GM19452 (cell line): ENCODE results near the gene SLC7A4.
"Not testable (repeated sequence)": the region's sequence is repeated elsewhere in the genome, so short reads cannot be mapped to it uniquely, and the experiment has no call there.

ENCODE experiments used
- ATAC-seq: cut with Tn5 transposase; IDR thresholded peaks from one replicate; pipeline ENCODE4 v1.9.1; 2021; ENCODE audit not compliant: unreplicated experiment

SLC7A4 gene

DNA sequence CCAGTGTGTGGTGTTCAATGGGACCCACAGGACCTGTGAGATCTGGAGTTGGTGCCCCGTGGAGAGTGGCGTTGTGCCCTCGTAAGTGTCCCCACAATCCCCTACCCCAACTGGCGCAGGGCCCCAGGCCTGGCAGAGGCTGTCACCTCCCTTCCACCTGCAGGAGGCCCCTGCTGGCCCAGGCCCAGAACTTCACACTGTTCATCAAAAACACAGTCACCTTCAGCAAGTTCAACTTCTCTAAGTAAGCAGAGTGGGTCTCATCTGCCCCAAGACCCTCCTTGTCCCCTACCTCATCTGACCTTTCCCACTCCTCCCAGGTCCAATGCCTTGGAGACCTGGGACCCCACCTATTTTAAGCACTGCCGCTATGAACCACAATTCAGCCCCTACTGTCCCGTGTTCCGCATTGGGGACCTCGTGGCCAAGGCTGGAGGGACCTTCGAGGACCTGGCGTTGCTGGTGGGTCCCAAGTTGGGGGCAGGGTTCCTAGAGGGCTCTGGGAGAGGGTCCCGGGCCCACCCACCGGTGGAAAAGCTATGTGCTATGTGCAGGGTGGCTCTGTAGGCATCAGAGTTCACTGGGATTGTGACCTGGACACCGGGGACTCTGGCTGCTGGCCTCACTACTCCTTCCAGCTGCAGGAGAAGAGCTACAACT, 9.3 kb downstream of the SLC7A4 start:
- ATAC-seq: no peak

DNA sequence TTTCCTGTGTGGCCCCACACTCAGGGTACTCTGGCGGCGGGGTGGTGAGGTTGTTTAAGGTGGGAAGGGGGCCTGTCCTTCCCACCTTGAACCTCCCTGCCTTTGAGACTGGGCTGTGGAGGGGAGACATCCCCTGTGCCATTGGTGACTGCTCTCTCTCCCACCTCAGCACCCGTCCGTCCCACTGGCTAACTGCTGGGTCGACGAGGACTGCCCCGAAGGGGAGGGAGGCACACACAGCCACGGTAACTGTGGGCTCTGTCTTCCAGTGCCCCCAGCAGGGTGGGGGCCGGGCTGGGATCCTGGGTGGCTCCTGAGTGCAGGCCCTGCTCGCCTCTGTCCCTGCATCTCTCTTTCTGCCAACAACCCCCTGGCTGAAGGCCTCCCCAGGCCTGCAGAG, 9.9 kb downstream of the SLC7A4 start:
- ATAC-seq: no peak

DNA sequence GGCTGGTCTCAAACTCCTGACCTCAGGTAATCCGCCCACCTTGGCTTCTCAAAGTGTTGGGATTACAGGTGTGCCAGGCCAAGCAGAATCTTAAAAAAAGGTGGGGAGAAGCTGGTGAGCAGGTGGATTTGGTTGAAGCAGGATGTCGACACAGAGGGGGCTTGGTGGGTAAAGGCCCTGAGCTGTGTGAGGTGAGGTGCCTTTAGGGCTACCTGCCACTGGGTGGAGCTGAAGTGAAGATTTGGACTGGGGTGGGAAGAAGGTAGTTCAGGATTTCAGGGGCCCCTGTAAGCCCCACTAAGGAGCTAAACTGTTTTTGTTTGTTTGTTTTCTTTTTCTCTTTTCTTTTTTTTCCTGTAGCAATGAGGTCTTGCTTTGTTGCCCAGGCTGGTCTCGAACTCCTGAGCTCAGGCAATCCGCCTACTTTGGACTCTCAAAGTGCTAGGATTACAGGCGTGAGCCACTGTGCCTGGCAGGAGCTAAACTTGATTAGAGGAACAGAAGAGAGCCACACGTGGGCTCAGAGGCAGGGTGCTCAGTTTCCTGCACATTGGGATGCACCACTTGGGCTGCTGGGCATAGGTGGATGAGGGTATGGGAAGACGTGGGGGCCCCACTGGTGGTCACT, 11.4 kb downstream of the SLC7A4 start:
- no peak for ATAC-seq

DNA sequence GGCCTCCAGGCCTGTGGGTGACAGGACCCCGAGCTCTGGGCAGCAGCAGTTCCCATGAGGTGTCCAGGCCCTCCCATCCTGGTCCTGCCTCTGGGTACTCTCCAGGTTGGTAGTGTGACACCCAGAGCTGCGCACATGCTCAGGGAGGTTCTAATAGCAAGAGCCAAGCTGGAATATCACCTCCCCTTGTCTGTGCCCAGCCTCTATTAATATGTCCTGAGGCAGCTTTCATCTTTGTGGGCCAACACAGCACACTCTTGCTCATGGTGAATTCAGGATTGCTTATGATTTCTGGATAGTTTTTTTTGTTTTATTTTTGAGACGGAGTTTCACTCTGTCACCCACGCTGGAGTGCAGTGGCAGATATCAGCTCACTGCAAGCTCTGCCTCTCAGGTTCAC, 14.0 kb downstream of the SLC7A4 start:
- no peak for ATAC-seq

DNA sequence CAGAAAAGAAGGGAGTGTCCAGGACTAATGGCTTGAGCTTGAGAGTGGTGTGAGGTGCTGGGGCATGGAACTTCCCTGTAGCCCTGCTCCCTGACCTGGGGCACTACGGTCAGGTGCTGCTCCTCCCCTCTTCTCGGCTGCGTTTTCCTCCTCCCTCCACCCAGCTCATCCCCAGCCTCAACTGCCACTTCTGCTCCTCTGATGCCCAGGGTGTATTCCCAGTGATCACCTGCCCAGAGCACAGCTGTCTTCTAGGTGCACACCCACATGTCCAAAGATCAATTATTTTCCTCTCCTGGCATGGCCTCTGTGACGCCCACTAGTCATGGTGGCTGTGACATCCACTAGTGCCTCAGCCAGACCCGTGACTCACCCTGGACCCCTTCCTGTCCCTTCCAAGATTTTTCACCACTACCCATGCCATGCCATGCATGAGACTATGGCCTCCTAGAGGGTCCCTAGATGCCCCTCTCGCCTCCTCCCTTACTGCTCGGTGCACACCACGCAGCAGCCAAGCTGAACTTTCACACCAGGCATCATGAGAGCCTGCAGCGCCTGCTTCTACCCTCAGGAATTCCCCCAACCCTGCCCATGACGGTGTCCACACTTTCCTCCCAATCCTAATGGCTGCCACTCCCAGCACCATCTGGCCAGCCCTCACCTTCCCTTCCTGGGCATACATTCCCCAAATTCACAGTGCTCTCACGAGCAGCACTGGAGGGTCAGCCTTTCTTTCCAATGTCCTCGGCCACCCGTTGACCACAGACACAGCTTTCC, 15.5 kb downstream of the SLC7A4 start:
- no peak for ATAC-seq

DNA sequence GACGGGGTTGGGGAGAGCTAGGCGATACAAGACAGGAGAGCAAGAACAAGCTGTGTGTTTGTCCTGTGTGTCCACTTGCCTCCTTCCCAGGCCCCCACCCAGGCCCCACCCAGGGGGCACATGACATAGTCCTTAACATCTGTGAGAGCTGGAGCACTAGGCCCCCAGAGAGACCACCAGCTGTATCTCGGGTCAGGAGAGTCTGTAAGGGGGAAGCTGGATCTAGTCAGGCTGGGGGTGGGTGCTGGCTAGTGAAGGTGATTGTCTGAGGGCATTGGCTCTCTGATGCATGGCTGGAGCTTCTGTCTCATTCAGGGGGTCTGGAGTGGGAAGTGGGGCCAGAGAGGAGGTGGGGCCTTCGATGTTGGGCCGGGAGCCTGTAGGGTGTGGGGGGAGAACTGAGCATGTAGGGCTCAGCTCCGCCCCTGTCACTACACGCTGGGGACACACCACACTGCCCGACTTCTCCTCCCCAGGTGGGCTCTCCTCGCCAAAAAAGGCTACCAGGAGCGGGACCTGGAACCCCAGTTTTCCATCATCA, 16.8 kb downstream of the SLC7A4 start:
- no peak for ATAC-seq

DNA sequence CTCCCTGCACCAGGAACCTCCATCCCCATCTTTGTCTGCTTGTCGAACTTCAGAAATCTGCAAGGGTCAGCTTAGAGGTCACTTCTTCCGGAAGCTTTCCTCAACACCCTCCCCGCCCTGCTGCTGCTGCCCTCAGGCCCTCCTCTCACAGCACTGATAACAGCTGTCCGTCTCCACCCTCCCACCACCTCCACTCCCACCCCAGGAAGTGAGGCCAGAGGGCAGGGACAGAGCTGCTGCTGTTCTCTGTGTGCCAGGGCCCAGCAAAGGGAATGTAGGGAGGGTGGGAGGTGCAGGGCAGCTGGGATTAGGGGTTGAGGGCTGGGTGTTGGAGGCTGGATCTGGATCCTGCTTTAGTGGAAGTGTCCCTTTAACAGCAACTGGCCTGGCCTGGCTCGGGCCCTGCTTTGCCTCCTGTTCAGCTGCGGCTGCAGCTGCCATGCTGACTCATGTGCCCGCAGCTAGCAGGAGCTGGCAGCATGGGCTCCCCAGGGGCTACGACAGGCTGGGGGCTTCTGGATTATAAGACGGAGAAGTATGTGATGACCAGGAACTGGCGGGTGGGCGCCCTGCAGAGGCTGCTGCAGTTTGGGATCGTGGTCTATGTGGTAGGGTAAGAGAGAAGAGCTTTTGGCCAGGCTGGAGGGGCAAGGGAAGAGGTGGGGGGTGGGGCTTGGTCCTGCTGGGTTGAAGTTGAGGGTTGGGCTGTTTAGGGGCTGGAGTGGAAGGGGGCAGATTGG, 17.5 kb downstream of the SLC7A4 start, which contains the start of gene P2RX6:
P2RX6 (plus strand) TSS at position 440 of the 740 bp plus-strand sequence; CDS start at position 450, 10 bp downstream.
- no peak for ATAC-seq

DNA sequence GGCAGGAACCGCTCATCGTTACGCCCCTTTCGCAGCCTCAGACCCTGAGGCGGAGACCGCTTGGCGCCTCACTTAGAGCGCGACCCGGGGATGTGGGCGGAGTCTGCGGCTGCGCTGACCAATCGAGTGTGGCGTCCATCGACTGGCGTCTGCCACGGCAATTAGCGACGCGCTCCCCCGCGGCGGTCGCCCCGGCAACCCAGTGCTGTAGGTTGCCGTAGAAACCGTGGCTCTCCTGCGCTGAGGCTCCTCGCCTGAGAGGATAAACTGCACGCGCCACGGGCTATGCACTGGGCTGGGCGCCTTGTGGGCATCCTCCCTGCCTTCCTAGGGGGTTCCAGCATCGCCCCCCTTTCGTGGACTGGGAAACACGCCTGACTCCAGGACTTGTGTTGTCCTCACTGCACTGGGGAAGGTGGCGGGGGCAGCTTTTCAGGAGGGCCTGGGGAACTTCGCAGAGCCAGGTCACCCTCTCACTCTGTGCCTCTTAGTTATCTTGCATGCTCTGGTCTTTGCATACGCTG, 18.1 kb downstream of the SLC7A4 start:
- ATAC-seq: peak; percentile 87

DNA sequence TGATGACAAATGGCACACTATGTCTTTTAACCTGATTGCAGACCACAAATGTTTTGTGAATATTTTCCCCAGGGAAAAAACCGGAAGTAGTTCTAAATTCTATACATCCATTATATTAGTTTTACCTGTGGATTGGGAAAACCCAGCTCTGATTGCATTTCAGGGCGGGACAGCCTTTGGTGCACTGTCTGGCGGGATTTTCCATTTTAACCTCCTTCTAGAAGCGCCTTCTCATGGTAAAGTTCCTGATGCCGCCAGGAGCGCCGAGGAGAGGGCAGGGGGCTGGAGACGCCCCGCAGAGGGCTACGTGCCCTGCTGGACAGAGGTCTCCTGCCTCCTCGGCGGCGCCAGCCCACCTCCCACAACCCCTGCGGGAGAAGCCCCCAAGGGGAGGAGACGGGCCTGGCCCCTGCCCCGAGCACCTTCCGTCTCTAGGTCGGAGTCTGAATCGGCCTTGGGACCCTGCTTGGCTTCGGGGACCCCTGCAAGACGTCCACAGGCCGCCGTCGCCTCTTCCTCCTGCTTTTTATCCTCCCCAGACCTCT, 18.6 kb downstream of the SLC7A4 start:
- ATAC-seq: no peak

DNA sequence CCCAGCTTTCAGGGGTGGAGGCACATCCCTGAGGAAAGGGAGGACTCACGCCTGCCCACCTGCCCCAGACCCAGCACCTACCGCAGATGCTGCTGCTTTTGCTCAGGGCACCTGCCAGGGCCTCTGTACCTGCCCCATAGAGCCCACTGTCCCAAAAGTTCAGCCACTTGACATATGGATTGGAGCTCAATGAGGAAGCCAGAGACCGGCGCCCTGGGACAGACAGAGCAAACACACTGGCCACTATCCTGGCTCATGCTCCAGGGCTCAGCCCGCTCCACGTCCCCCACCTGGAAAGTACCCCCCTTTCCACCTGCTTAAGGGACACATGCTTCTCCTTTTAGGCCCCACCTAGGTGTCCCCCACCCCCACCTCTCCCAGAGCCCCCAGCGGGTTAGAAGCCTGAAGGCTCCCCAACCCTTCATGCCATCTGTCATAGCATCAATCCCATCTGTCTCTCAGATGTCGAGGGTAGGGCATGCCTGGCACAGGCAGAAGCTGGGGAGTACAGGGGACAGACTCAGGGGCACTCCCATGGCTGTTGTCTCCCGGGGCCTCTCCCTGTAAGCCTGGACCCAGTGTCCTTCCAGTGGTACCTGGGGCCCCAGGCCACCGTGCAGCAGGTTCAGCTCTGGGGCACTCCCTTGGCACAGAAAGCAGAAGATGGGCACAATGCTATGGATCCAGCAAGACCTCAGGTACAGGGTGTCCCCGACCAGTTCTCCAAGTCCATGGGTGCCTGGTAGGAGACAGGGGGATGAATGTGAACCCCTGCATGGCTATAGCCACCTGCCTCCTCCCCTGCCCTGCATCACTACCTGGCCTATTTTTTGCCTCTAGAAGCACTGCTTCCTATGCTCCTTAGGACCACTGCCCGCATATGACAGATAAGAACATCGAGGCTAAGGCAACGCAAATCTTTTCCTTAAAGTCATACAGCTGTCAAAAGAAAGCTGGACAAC, 19.6 kb downstream of the SLC7A4 start:
- ATAC-seq: no peak

DNA sequence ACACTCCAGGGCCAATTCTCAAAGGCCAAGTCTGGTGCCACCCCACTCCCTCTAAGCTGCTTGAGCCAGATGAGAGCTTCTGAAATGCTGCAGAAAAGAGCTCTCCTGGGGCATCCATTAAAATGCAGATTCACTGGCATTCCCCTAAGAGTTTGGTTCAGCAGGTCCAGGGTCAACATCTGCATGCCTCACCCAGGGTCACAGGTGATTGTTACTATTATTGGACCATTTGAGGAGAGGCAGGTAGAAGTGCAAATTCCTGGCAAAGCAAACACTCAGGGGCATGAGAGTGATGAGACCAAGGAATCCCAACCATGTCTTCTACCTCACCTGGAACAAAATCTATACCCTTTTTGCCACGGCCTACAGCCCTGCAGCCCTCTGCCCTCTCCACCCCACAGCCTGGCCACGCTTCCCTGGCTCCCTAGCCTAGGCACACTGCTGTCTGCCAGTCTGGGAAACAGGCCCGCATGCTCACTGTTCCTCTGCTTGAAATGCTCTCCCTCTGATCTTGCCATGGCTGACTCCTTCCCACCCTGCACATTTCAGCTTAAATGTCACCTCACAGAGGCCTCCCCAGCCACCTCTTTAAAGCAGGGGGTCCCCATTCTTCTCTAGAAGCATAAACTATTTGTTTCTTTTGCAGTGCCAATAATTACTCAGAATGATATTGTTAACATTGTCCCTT, 21.8 kb downstream of the SLC7A4 start:
- ATAC-seq: no peak

DNA sequence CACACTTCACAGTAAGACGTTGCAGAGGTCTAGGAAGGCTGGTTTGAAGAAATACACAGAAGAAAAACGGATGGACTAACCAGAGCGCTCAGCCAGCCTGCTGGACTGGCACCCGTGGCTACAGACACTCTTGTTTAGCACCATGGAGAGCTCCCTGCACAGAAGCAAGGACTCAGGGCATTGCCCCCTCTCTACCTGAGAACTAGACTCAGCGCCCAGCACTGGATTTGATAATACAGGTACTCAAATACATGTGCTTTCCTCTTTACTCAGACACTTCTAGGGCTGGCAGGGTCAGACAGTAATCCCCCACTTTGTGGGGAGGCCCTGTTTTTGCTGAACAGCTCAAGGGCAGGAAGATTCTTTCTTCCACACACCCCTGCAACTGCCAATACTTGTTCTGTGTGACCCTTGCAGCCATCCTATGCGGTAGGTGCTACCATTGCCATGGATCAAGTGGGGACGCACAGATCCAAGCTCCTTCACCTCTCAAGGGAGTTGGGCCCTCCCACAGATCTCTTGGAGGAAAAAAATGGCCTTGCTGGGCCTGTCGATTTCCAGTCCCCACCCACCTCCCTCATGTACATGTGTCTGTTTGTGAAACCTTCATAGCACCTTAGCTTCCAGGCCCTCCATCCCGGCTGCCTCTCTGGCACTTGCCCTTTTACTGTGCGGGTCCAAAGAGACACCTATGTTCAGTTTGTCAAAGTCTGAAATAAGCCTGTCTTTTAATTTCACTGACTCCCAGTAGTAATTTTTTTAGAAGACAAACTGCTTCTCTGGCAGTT, 22.5 kb downstream of the SLC7A4 start:
- ATAC-seq: no peak

DNA sequence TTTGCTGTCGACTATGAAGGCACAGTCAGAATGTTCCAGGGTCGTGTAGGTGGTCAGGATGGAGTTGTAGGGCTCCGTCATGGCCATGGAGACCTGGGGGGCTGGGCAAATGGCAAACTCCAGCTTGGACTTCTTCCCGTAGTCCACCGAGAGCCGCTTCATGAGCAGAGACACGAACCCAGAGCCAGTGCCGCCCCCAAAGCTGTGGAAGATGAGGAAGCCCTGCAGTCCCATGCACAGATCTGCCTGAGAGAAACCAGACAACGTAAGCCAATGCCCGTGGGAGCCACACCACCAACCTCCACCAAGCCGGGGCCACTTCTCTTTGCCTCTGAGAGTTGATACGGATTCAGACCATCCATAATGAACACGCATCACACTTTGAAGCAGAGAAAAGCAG, 23.2 kb downstream of the SLC7A4 start:
- ATAC-seq: not testable (repeated sequence)

DNA sequence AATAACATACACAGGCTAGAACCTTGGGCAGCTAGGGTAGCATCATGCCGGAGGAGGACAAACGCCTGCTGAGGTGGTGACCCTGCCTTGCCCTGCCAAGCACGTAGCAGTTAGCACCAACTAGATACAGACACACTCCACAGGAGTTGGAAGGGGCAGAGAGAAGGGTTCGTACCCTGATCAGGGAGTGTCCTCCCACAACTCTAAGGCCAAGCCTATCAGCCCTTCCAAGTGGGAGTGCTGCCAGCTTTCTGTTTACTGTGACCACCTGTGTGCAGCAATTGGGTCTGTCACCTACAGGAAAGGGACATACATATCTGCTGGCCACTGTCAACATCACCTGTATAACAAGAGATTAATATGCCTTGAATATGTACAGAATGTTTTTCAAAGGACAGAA, 28.6 kb downstream of the SLC7A4 start:
- ATAC-seq: no peak

DNA sequence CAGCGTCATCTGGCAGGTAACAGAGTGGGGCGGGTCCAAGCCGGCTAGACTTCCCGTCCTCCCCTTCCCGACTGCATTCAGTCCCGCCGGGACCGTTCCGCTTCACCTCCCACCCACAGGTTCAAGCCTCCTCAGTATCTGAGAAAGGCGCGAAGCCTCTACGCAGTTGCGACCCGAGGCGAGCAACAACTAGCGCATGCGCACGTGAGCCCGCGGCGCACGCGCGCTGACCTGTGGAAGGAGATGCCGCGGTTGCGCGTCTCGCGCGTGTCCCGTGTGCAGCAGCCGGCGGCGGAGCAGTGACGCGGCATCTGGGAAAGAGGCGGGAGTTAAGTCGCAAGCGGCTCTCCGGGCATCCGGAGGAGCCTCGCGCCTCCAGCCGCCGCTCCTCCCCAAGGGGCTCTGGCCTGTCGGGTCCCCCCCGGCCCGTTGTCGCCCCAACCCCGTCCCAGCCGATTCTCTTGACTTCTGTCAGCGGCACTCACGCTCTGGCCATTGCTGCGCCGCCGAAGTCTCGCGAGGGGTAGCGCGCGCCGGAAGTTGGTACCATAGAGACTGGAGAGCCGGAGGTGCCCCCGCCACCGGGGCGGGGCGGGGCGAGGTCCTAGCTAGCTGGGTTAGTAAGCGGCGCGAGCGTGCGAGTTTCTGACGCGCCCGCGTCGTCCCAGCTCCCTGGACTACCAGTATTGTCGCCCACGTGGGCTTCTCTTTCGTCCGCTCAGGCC, 30.6 kb downstream of the SLC7A4 start, which contains the start of gene THAP7:
THAP7 (minus strand) TSS at position 518 of the 725 bp plus-strand sequence; CDS start at position 311, 207 bp downstream.
- ATAC-seq: peak; percentile 89

DNA sequence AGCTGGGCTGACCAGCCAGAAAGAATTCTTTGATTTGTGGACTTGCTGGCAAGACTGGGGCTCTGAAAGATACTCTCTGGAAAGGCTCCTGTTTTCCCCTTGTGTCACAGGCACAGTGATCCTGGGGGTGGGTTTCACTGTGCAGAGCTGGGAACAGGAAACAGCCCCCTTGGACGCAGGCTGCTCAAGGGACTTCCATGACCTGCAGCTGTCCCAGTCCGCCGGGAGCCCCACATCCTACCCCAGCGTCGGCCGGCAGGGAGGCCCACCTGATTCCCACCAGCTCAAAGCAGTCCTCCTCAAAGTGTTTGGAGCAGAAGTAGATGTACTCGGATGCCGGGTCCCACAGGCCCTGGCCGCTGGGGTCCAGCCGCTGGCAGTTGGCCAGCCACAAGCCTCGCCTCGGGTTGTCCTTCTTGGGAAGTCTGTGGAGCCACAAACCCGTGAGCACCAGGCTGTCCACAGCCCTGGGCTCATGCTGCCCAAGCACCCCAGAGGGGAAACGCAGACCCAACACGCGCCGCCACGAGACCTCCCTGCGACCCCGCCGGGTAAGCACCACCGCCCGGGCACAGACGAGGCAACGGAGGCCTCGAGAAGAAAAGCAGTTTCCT, 31.3 kb downstream of the SLC7A4 start:
- ATAC-seq: peak; percentile 9
